Endodermal cell (in vitro differentiated cells): Measurements from ENCODE around the gene ATP8B4. TPM values are rescaled to one million over a fixed set of nuclear protein-coding genes. Genes with fewer than 3 reads are reported as not detected.

ENCODE experiments used
- DNase-seq: peaks from one replicate; pipeline ENCODE4 v3.0.0-alpha.2; 2017
- H3K27ac ChIP-seq: 2 replicates; pipeline ENCODE4 v1.5.1; 2013; ENCODE audit warnings: mild to moderate bottlenecking, low read depth, low read length, moderate library complexity
- H3K27me3 ChIP-seq: 2 replicates; pipeline ENCODE4 v1.6.1; 2013; ENCODE audit warnings: mild to moderate bottlenecking, low read length, moderate library complexity; ENCODE audit not compliant: insufficient read depth, control insufficient read depth, poor library complexity, severe bottlenecking
- H3K36me3 ChIP-seq: 2 replicates; pipeline ENCODE4 v1.7.0; 2013; ENCODE audit warnings: mild to moderate bottlenecking, low read length, moderate library complexity; ENCODE audit not compliant: control insufficient read depth, insufficient read depth
- H3K4me1 ChIP-seq: one replicate; pipeline ENCODE4 v1.7.0; 2013; ENCODE audit warnings: low read length; ENCODE audit not compliant: control insufficient read depth, insufficient read depth
- H3K4me3 ChIP-seq: 2 replicates; pipeline ENCODE4 v1.5.1; 2013; ENCODE audit warnings: mild to moderate bottlenecking, low read length, moderate library complexity
- H3K9ac ChIP-seq: 2 replicates; pipeline ENCODE4 v1.6.1; 2013; ENCODE audit warnings: mild to moderate bottlenecking, low read length, moderate library complexity; ENCODE audit not compliant: poor library complexity, severe bottlenecking; ENCODE audit errors: extremely low read depth
- H3K9me3 ChIP-seq: 2 replicates; pipeline ENCODE4 v1.6.1; 2013; ENCODE audit warnings: mild to moderate bottlenecking, low read length, moderate library complexity; ENCODE audit not compliant: control insufficient read depth
- H3K27ac Mint-ChIP-seq: 2 replicates; pipeline ENCODE4 v1.8.0; 2020; ENCODE audit warnings: mixed read lengths
- H3K27me3 Mint-ChIP-seq: 2 replicates; pipeline ENCODE4 v1.8.0; 2021; ENCODE audit warnings: mild to moderate bottlenecking, mixed read lengths; ENCODE audit not compliant: insufficient read depth
- H3K36me3 Mint-ChIP-seq: 2 replicates; pipeline ENCODE4 v1.8.0; 2020; ENCODE audit warnings: low read depth, mixed read lengths
- H3K4me1 Mint-ChIP-seq: 2 replicates; pipeline ENCODE4 v1.8.0; 2020; ENCODE audit warnings: mixed read lengths
- H3K4me3 Mint-ChIP-seq: 2 replicates; pipeline ENCODE4 v1.8.0; 2020; ENCODE audit warnings: mild to moderate bottlenecking, moderate library complexity, mixed read lengths
- H3K9me3 Mint-ChIP-seq: 2 replicates; pipeline ENCODE4 v1.8.0; 2020; ENCODE audit warnings: mild to moderate bottlenecking, mixed read lengths
- WGBS, 2 experiments: methylation state at CpG; one replicate each; pipeline versions ENCODE4 v1.1.5 to v1.1.7; 2013; ENCODE audit warnings: missing lambda C conversion rate in 2 of 2, mixed read lengths in 1 of 2; ENCODE audit not compliant: insufficient coverage in 1 of 2, insufficient read length in 1 of 2; 5-methylcytosine and 5-hydroxymethylcytosine counted together
- total RNA-seq, 2 donors: library from RNA; stranded (reverse); fragmentation: NEBNext Ultra II Directional in 1 of 2; extraction: Animal tissue kit (Norgen Biotek cat#: 25700) in 1 of 2; gene quantifications; 2 replicates in 1 of 2; 3 replicates in 1 of 2; pipeline ENCODE4 v1.2.1, GENCODE V29; 2021
- TF ChIP-seq, protein P1 (sequence below): fragments of 200-600 bp; sonication (generic); conservative IDR thresholded peaks from 2 replicates; pipeline ENCODE4 v1.5.0; 2021; ENCODE audit warnings: antibody characterized with exemption, mild to moderate bottlenecking

Gene ATP8B4
- total RNA-seq, 2 donors from 2014 or later, result 0.64 to 0.95 TPM

DNA sequence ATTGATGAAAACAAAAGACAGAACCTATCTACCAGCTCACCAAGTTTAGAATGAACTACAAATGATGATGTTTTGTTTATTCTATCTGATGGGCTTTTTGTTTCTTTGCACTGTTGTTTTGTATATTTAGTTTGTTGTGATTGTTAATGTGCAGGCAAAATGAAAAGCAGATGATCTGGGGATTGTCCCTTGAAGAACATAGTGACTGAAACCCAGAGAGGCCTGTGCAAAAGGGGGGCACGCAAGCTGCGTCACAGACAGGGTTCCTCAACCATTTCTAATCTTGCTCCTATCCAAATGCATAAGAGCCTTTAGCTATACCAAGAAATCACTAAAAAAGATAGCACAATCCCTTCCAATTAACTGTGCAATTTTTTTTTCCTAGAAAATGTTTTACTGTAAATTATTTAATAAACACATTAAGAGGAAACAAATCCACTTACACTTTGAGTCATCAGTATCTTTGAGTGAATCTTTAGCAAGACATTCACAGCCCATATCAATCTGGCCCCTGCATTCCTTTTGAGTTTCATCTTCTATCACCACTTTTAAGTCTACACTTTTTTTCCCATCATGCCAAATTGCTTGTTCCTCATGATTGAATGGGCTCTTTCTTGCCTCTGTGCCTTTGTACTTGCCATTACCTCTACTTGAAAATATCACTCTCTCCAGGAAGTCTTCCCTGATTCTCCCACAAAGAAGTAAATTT, 220.3 kb downstream of the ATP8B4 start:
- no peaks in the 10 kb centered on the region for H3K9me3 Mint-ChIP-seq
- no peaks in the 10 kb centered on the region for H3K36me3 ChIP-seq
- no peak overlapping the region for H3K27ac Mint-ChIP-seq
- no peak overlapping the region for H3K9ac ChIP-seq
- H3K27me3 ChIP-seq, result no peaks in the 10 kb centered on the region
- peaks cover 15% of the 10 kb centered on the region for H3K4me1 Mint-ChIP-seq
- DNase-seq, result no peak
- no peaks in the 10 kb centered on the region for H3K27me3 Mint-ChIP-seq
- WGBS, 2 experiments, result 96 to 100% methylated on average over 2 of the region's 2 CpGs
- no peak overlapping the region for H3K4me3 Mint-ChIP-seq
- no peaks in the 10 kb centered on the region for H3K9me3 ChIP-seq
- H3K4me3 ChIP-seq, result no peak overlapping the region
- TF ChIP-seq, protein P1, sequence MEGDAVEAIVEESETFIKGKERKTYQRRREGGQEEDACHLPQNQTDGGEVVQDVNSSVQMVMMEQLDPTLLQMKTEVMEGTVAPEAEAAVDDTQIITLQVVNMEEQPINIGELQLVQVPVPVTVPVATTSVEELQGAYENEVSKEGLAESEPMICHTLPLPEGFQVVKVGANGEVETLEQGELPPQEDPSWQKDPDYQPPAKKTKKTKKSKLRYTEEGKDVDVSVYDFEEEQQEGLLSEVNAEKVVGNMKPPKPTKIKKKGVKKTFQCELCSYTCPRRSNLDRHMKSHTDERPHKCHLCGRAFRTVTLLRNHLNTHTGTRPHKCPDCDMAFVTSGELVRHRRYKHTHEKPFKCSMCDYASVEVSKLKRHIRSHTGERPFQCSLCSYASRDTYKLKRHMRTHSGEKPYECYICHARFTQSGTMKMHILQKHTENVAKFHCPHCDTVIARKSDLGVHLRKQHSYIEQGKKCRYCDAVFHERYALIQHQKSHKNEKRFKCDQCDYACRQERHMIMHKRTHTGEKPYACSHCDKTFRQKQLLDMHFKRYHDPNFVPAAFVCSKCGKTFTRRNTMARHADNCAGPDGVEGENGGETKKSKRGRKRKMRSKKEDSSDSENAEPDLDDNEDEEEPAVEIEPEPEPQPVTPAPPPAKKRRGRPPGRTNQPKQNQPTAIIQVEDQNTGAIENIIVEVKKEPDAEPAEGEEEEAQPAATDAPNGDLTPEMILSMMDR, result no peak
- no peaks in the 10 kb centered on the region for H3K36me3 Mint-ChIP-seq
- H3K27ac ChIP-seq, result no peak overlapping the region
- peaks cover 3% of the 10 kb centered on the region for H3K4me1 ChIP-seq

GRCh38 chr15:49898097-49898496, 220.9 kb downstream of the ATP8B4 start:
- no peaks in the 10 kb centered on the region for H3K9me3 ChIP-seq
- H3K9ac ChIP-seq, result no peak overlapping the region
- no peaks in the 10 kb centered on the region for H3K36me3 ChIP-seq
- no peaks in the 10 kb centered on the region for H3K36me3 Mint-ChIP-seq
- H3K4me3 ChIP-seq, result no peak overlapping the region
- no peak overlapping the region for H3K27ac ChIP-seq
- H3K9me3 Mint-ChIP-seq, result no peaks in the 10 kb centered on the region
- peaks cover 3% of the 10 kb centered on the region for H3K4me1 ChIP-seq
- no peak overlapping the region for H3K27ac Mint-ChIP-seq
- H3K27me3 Mint-ChIP-seq, result no peaks in the 10 kb centered on the region
- H3K27me3 ChIP-seq, result no peaks in the 10 kb centered on the region
- TF ChIP-seq, protein P1, result no peak
- no peak for DNase-seq
- H3K4me3 Mint-ChIP-seq, result no peak overlapping the region
- H3K4me1 Mint-ChIP-seq, result peaks cover 15% of the 10 kb centered on the region

- Mint-ChIP-seq H3K9me3 (no peaks in the 10 kb centered on the region), H3K36me3 (no peaks in the 10 kb centered on the region), H3K27me3 (no peaks in the 10 kb centered on the region), H3K4me1 (peaks cover 12% of the 10 kb centered on the region), H3K27ac (no peak overlapping the region), H3K4me3 (no peak overlapping the region)
- Histone ChIP-seq H3K36me3 (no peaks in the 10 kb centered on the region), H3K4me3 (no peak overlapping the region), H3K4me1 (no peaks in the 10 kb centered on the region), H3K27me3 (no peaks in the 10 kb centered on the region), H3K27ac (peak overlapping the region; percentile 69), H3K9me3 (no peaks in the 10 kb centered on the region), H3K9ac (no peak overlapping the region)
- 71 to 72% methylated on average over 4 to 6 of the region's 6 CpGs for WGBS, 2 experiments
- DNase-seq, result no peak
- TF ChIP-seq, protein P1, result no peak
These were observed 223.4 kb downstream of the ATP8B4 start for GRCh38 chr15:49895347-49896223.
